Dendritic cell treated with granulocyte-macrophage colony-stimulating factor and Interleukin-4, amounts not matched to agents 40 ng/mL and 50 ng/mL, for 4 days (primary cell): ENCODE measurements around the gene EVI2A.
"Not testable (repeated sequence)": the region's sequence is repeated elsewhere in the genome, so short reads cannot be mapped to it uniquely, and the experiment has no call there.

ENCODE experiments used
- H3K27ac Mint-ChIP-seq: one replicate; pipeline ENCODE4 v1.8.0; 2022; ENCODE audit warnings: mild to moderate bottlenecking, mixed read lengths
- H3K27me3 Mint-ChIP-seq: one replicate; pipeline ENCODE4 v1.8.0; 2022; ENCODE audit warnings: mild to moderate bottlenecking, mixed read lengths
- H3K36me3 Mint-ChIP-seq: one replicate; pipeline ENCODE4 v1.8.0; 2022; ENCODE audit warnings: low read depth, mixed read lengths
- H3K4me1 Mint-ChIP-seq: one replicate; pipeline ENCODE4 v1.8.0; 2022; ENCODE audit warnings: low read depth, mixed read lengths
- H3K4me3 Mint-ChIP-seq: one replicate; pipeline ENCODE4 v1.8.0; 2022; ENCODE audit warnings: mild to moderate bottlenecking, moderate library complexity, mixed read lengths
- H3K9me3 Mint-ChIP-seq: one replicate; pipeline ENCODE4 v1.8.0; 2022; ENCODE audit warnings: mixed read lengths
- intact Hi-C: fragments of 100-400 bp; cut with micrococcal nuclease; formaldehyde crosslinking; loops from one replicate; pipeline ENCODE4 v1.15.0; 2022

Gene EVI2A

DNA sequence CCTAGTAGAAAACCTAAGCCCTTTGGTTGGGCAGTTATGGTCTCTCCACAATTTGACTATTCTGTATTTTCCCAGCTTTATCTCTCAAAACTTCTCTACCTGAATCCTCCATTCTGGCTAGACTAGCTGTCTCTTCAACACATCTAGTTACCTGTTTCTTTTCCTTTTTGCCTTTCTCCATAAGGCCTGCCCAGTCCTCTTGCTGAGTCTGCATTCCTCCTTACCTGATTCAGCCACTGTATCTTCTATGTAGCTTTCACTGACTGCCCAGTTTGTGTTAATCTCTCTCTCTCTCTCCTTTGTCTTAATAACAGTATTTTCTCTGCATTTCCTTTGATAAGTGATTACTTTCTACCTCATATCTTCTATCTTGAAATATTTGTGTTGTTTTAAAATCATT is 2.1 kb upstream of the EVI2A start:
- intact Hi-C loops: loop anchor here (5.0 kb wide), 2 partner anchors 49 to 371 kb away; no protein-coding TSS in a partner anchor
- H3K4me1 Mint-ChIP-seq: peaks cover 17% of the 10 kb centered on the region
- no peaks in the 10 kb centered on the region for H3K27me3 Mint-ChIP-seq
- H3K9me3 Mint-ChIP-seq: no peaks in the 10 kb centered on the region
- H3K27ac Mint-ChIP-seq: peak overlapping the region; percentile 10
- H3K36me3 Mint-ChIP-seq: peaks cover 35% of the 10 kb centered on the region
- H3K4me3 Mint-ChIP-seq: no peak overlapping the region

- Mint-ChIP-seq H3K9me3 (no peaks in the 10 kb centered on the region), H3K27ac (peak overlapping the region; percentile 87), H3K27me3 (no peaks in the 10 kb centered on the region)
These were observed 544 bp upstream of the EVI2A start for GRCh38 chr17:31321966-31322365.

DNA sequence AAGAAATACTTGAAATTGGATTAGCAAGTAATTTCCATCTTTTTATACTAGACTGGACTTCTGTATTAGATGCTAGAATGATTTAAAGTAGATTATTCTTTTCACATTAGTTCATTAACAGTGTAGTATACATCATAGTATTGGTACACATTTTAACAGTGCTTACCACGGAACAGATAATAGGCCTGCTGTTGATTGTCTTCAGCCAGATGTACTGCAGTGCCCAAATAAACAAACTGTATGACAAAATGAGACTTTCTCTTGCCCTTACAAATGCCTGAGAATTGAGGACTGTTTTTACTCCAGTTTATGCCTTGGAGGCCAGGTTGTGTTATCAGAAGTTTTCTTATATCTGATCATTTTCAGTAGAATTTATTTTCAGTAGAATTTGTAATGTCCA is 631 bp downstream of the EVI2A start:
- Mint-ChIP-seq H3K27ac (peak overlapping the region; percentile 87), H3K4me3 (peak overlapping the region; percentile 69), H3K27me3 (no peaks in the 10 kb centered on the region), H3K9me3 (no peaks in the 10 kb centered on the region), H3K36me3 (peaks cover 24% of the 10 kb centered on the region), H3K4me1 (peaks cover 28% of the 10 kb centered on the region)
- intact Hi-C loops: loop anchor here (5.0 kb wide), 2 partner anchors 52 to 368 kb away; no protein-coding TSS in a partner anchor

More at GRCh38 chr17:31321966-31322365, 544 bp upstream of the EVI2A start:
- Mint-ChIP-seq H3K4me1 (peaks cover 28% of the 10 kb centered on the region), H3K36me3 (peaks cover 35% of the 10 kb centered on the region), H3K4me3 (no peak overlapping the region)
- intact Hi-C loops: loop anchor here (5.0 kb wide), 2 partner anchors 50 to 370 kb away; no protein-coding TSS in a partner anchor

DNA sequence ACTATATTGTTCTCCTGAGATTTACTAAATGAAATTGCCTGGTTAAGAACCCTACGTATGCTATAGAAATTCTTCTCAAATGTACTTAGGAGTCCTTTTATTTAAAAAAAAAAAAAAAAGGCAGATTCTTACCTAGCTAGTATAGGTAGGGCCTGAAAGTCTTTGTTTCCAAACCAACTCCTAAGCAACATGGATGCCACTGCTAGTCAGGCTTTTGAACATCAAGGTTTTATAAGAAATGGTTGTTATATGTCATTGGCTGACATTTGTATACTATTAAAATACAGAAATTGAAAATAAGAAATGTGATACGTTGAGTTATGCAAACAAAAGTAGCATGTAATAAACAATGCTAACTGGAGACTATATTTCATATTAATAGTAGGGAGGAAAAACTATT is 1.2 kb downstream of the EVI2A start:
- Mint-ChIP-seq H3K27me3 (no peaks in the 10 kb centered on the region), H3K4me3 (peak overlapping the region; percentile 69), H3K4me1 (peaks cover 28% of the 10 kb centered on the region), H3K36me3 (peaks cover 22% of the 10 kb centered on the region), H3K27ac (peak overlapping the region; percentile 87), H3K9me3 (no peaks in the 10 kb centered on the region)
- intact Hi-C loops: loop anchor here (5.0 kb wide), 2 partner anchors 52 to 368 kb away; no protein-coding TSS in a partner anchor

GRCh38 chr17:31318851-31319661 is 2.4 kb downstream of the EVI2A start:
- Mint-ChIP-seq H3K27ac (peak overlapping the region; percentile 87), H3K27me3 (no peaks in the 10 kb centered on the region), H3K4me1 (peaks cover 33% of the 10 kb centered on the region), H3K9me3 (no peaks in the 10 kb centered on the region), H3K36me3 (peaks cover 22% of the 10 kb centered on the region), H3K4me3 (peak overlapping the region; percentile 71)
- intact Hi-C loops: no loop called here

- Mint-ChIP-seq H3K36me3 (peaks cover 24% of the 10 kb centered on the region), H3K4me1 (peaks cover 28% of the 10 kb centered on the region), H3K9me3 (no peaks in the 10 kb centered on the region), H3K27ac (peak overlapping the region; percentile 87), H3K27me3 (no peaks in the 10 kb centered on the region), H3K4me3 (peak overlapping the region; percentile 71)
- intact Hi-C loops: no loop called here
These were observed 3.1 kb downstream of the EVI2A start for GRCh38 chr17:31318298-31318801.

GRCh38 chr17:31314782-31315100 is 6.7 kb downstream of the EVI2A start:
- Mint-ChIP-seq H3K9me3 (no peaks in the 10 kb centered on the region), H3K4me3 (peak overlapping the region; percentile 64), H3K27me3 (no peaks in the 10 kb centered on the region), H3K4me1 (peaks cover 33% of the 10 kb centered on the region), H3K36me3 (peaks cover 54% of the 10 kb centered on the region), H3K27ac (peak overlapping the region; percentile 97)
- intact Hi-C loops: no loop called here

GRCh38 chr17:31313982-31314781 is 7.2 kb downstream of the EVI2A start, which contains the start of gene EVI2B:
EVI2B (minus strand) TSS chr17:31314054; CDS start chr17:31305609, 8,445 bp downstream.
- intact Hi-C loops: no loop called here
- H3K36me3 Mint-ChIP-seq: peaks cover 53% of the 10 kb centered on the region
- H3K27ac Mint-ChIP-seq: peak within 1 kb of the TSS; percentile 97
- peaks cover 34% of the 10 kb centered on the region for H3K4me1 Mint-ChIP-seq
- no peaks in the 10 kb centered on the region for H3K27me3 Mint-ChIP-seq
- no peaks in the 10 kb centered on the region for H3K9me3 Mint-ChIP-seq
- peak within 1 kb of the TSS; percentile 89 for H3K4me3 Mint-ChIP-seq

- Mint-ChIP-seq H3K27ac (peak overlapping the region; percentile 97), H3K4me3 (peak overlapping the region; percentile 88), H3K36me3 (peaks cover 48% of the 10 kb centered on the region), H3K4me1 (peaks cover 30% of the 10 kb centered on the region)
- H3K27me3 Mint-ChIP-seq, H3K9me3 Mint-ChIP-seq, intact Hi-C loops: not testable (repeated sequence)
These were observed 9.2 kb downstream of the EVI2A start for GRCh38 chr17:31312223-31312622.

- Mint-ChIP-seq H3K9me3 (no peaks in the 10 kb centered on the region), H3K4me3 (peak overlapping the region; percentile 88), H3K36me3 (peaks cover 55% of the 10 kb centered on the region), H3K27me3 (no peaks in the 10 kb centered on the region), H3K27ac (peak overlapping the region; percentile 97), H3K4me1 (peaks cover 37% of the 10 kb centered on the region)
- intact Hi-C loops: no loop called here
These were observed 9.9 kb downstream of the EVI2A start for GRCh38 chr17:31311526-31311925.

DNA sequence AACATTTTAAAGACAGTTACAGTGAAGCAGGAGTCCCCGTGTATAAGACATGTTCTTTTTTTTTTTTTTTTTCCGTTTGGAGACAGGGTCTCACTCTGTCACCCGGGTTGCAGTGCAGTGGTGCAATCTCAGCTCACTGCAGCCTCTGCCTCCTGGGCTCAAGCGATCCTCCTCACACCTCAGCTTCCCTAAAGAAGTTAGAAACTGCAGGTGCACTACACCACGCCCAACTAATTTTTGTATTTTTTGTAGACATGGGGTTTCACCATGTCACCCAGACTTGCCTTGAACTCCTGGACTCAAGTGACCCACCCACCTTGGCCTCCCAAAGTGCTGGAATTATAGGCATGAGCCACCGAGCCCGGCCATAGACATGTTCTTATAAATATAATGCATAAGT is 10.5 kb downstream of the EVI2A start:
- no peaks in the 10 kb centered on the region for H3K27me3 Mint-ChIP-seq
- peak overlapping the region; percentile 97 for H3K27ac Mint-ChIP-seq
- H3K4me3 Mint-ChIP-seq: peak overlapping the region; percentile 88
- peaks cover 44% of the 10 kb centered on the region for H3K4me1 Mint-ChIP-seq
- peaks cover 62% of the 10 kb centered on the region for H3K36me3 Mint-ChIP-seq
- intact Hi-C loops: no loop called here
- no peaks in the 10 kb centered on the region for H3K9me3 Mint-ChIP-seq

DNA sequence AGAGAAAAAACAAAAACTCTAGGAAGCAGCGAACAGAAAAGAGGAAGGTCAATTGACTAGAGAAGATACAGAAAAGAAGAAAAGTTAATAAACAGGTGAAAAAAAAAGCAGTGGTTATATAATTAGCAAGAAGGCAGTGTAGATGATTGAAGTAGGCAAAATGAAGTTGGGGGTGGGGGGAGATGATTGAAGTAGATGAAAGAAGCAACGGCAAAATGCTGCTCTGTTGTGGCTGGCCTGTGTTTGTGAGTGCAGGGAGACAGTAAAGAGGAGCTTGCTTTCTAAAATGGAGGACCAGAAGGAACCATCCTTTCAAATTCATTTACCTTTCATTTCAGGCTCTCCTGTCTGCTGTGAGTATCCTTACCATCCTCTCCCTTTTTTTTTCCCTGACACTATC is 11.2 kb downstream of the EVI2A start:
- Mint-ChIP-seq H3K9me3 (no peaks in the 10 kb centered on the region), H3K36me3 (peaks cover 68% of the 10 kb centered on the region), H3K4me3 (peak overlapping the region; percentile 84), H3K27ac (peak overlapping the region; percentile 97), H3K27me3 (no peaks in the 10 kb centered on the region), H3K4me1 (peaks cover 48% of the 10 kb centered on the region)
- intact Hi-C loops: no loop called here

GRCh38 chr17:31309556-31309955 is 11.9 kb downstream of the EVI2A start:
- Mint-ChIP-seq H3K4me3 (peak overlapping the region; percentile 84), H3K9me3 (no peaks in the 10 kb centered on the region), H3K27ac (peak overlapping the region; percentile 97), H3K27me3 (no peaks in the 10 kb centered on the region), H3K36me3 (peaks cover 75% of the 10 kb centered on the region), H3K4me1 (peaks cover 52% of the 10 kb centered on the region)
- intact Hi-C loops: loop anchor here (5.0 to 10.0 kb wide), 2 partner anchors 37 to 55 kb away; no protein-coding TSS in a partner anchor
